ENCODE results near the gene RPN1. TPM values are rescaled to one million over a fixed set of nuclear protein-coding genes. Genes with fewer than 3 reads are reported as not detected.

The RPN1 gene
- total and polyA plus RNA-seq, 3 donors from 2014 or later = 200 to 266 (median 259) TPM

GRCh38 chr3:128598884-128599664, 51.5 kb downstream of the RPN1 start:
- intact Hi-C loops (cut with DNase I; ENCODE audit: low total_unique reads) = no loop called here
- 88 to 89% methylated on average over 12 to 18 of the region's 18 CpGs for WGBS, 2 donors
- no peak for DNase-seq

GRCh38 chr3:128597900-128598299, 52.7 kb downstream of the RPN1 start:
- Histone ChIP-seq H3K27me3 (no peaks in the 10 kb centered on the region), H3K4me1 (no peaks in the 10 kb centered on the region), H3K4me3 (no peak overlapping the region), H3K36me3 (ENCODE audit: low read depth, missing control alignments) (no peaks in the 10 kb centered on the region), H3K9me3 (no peaks in the 10 kb centered on the region), H3K27ac (no peak overlapping the region)
- WGBS, 2 donors = 82 to 91% methylated on average over 6 of the region's 6 CpGs
- DNase-seq = no peak
- intact Hi-C loops (cut with DNase I; ENCODE audit: low total_unique reads) = no loop called here
- TF ChIP-seq CTCF (IDR thresholded peaks at IDR 0.05) (no peak), POLR2A (IDR thresholded peaks at IDR 0.05) (no peak)

More at GRCh38 chr3:128598884-128599664, 51.5 kb downstream of the RPN1 start:
- TF ChIP-seq CTCF (IDR thresholded peaks at IDR 0.05) = no peak
- no peak for TF ChIP-seq POLR2A (IDR thresholded peaks at IDR 0.05)
- Histone ChIP-seq H3K4me1 (peaks cover 1% of the 10 kb centered on the region), H3K27me3 (no peaks in the 10 kb centered on the region), H3K4me3 (no peak overlapping the region), H3K36me3 (ENCODE audit: low read depth, missing control alignments) (no peaks in the 10 kb centered on the region), H3K9me3 (no peaks in the 10 kb centered on the region), H3K27ac (no peak overlapping the region)

GRCh38 chr3:128592864-128593263, 57.8 kb downstream of the RPN1 start:
- no peak for DNase-seq
- no peaks in the 10 kb centered on the region for H3K27me3 ChIP-seq
- H3K27ac ChIP-seq = no peak overlapping the region
- 84 to 90% methylated on average over 4 of the region's 4 CpGs for WGBS, 2 donors
- no peak overlapping the region for H3K4me3 ChIP-seq
- no peaks in the 10 kb centered on the region for H3K4me1 ChIP-seq
- H3K9me3 ChIP-seq = no peaks in the 10 kb centered on the region
- intact Hi-C loops (cut with DNase I; ENCODE audit: low total_unique reads) = no loop called here
- no peak for TF ChIP-seq CTCF (IDR thresholded peaks at IDR 0.05)
- no peak for TF ChIP-seq POLR2A (IDR thresholded peaks at IDR 0.05)
- no peaks in the 10 kb centered on the region for H3K36me3 ChIP-seq (ENCODE audit: low read depth, missing control alignments)

- TF ChIP-seq POLR2A (IDR thresholded peaks at IDR 0.05) = no peak
- no peak for TF ChIP-seq CTCF (IDR thresholded peaks at IDR 0.05)
- no peaks in the 10 kb centered on the region for H3K27me3 ChIP-seq
- 84% methylated on average over 5 of the region's 5 CpGs for WGBS, 2 donors
- H3K36me3 ChIP-seq (ENCODE audit: low read depth, missing control alignments) = no peaks in the 10 kb centered on the region
- intact Hi-C loops (cut with DNase I; ENCODE audit: low total_unique reads) = no loop called here
- H3K4me3 ChIP-seq = no peak overlapping the region
- no peak for DNase-seq
- no peak overlapping the region for H3K27ac ChIP-seq
- no peaks in the 10 kb centered on the region for H3K4me1 ChIP-seq
- no peaks in the 10 kb centered on the region for H3K9me3 ChIP-seq
Measured at GRCh38 chr3:128591738-128592426, 58.7 kb downstream of the RPN1 start.

Data from testis (tissue), 3 donors.